ENCODE data around the gene CLOCK. TPM values are rescaled to one million over a fixed set of nuclear protein-coding genes. Genes with fewer than 3 reads are reported as not detected.

Gene CLOCK
- total and polyA plus RNA-seq, 12 donors, result 6.1 to 40.7 (median 31.1) TPM

DNA sequence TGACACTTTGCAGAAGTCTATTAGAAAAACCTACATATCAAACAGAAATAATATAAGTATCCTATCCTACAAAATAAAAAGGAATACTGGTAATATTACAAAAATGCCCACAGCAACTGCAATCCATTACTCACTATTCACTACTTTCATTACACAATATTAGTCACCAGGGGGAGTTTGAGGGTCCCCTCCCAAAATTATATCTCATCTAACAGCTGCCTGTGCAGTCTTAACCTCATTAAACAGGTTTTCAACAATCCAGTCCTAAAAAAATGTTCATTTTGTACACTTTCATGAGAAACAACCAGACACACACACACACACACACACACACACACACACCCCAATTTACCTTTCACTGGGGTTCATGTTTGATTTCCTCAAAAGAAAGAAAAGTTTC lies 2.9 kb downstream of the CLOCK start:
- Histone ChIP-seq H3K27me3 (no peaks in the 10 kb centered on the region), H3K4me3 (no peak overlapping the region), H3K4me1 (peaks cover 0 to 39% (median 19%) of the 10 kb centered on the region in 9 donors), H3K9me3 (no peaks in the 10 kb centered on the region), H3K27ac (no peak overlapping the region), H3K36me3 (peaks cover 0 to 4% (median 0%) of the 10 kb centered on the region in 9 donors)
- no peak for DNase-seq
- no peak for ATAC-seq
- intact Hi-C loops (cut with DNase I), result loop anchor here in 7 of 10 donors (10.0 kb wide), 6 partner anchors 89 to 321 kb away; partner anchors contain the start of genes EXOC1 (in 2 of the 7) and TMEM165 (in 2 of the 7)
- TF ChIP-seq, protein P1, sequence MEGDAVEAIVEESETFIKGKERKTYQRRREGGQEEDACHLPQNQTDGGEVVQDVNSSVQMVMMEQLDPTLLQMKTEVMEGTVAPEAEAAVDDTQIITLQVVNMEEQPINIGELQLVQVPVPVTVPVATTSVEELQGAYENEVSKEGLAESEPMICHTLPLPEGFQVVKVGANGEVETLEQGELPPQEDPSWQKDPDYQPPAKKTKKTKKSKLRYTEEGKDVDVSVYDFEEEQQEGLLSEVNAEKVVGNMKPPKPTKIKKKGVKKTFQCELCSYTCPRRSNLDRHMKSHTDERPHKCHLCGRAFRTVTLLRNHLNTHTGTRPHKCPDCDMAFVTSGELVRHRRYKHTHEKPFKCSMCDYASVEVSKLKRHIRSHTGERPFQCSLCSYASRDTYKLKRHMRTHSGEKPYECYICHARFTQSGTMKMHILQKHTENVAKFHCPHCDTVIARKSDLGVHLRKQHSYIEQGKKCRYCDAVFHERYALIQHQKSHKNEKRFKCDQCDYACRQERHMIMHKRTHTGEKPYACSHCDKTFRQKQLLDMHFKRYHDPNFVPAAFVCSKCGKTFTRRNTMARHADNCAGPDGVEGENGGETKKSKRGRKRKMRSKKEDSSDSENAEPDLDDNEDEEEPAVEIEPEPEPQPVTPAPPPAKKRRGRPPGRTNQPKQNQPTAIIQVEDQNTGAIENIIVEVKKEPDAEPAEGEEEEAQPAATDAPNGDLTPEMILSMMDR (IDR thresholded peaks at IDR 0.05), result peak in 1 of 9 donors; percentile 12

GRCh38 chr4:55540271-55540670 lies 6.4 kb downstream of the CLOCK start:
- Histone ChIP-seq H3K4me3 (no peak overlapping the region), H3K27me3 (no peaks in the 10 kb centered on the region), H3K36me3 (peaks cover 0 to 4% (median 0%) of the 10 kb centered on the region in 9 donors), H3K9me3 (peaks cover 0 to 6% (median 0%) of the 10 kb centered on the region in 11 donors), H3K27ac (no peak overlapping the region), H3K4me1 (peaks cover 0 to 30% (median 9%) of the 10 kb centered on the region in 9 donors)
- intact Hi-C loops (cut with DNase I), result loop anchor here in 7 of 10 donors (10.0 kb wide), 6 partner anchors 85 to 325 kb away; partner anchors contain the start of genes EXOC1 (in 2 of the 7) and TMEM165 (in 2 of the 7)
- 91 to 94% methylated on average over 3 of the region's 3 CpGs for WGBS, 2 donors
- no peak for ATAC-seq
- TF ChIP-seq, protein P1 (IDR thresholded peaks at IDR 0.05), result no peak
- no peak for DNase-seq

- H3K27me3 ChIP-seq, result no peaks in the 10 kb centered on the region
- no peak for ATAC-seq
- peaks cover 0 to 4% (median 0%) of the 10 kb centered on the region in 9 donors for H3K36me3 ChIP-seq
- peaks cover 0 to 9% (median 0%) of the 10 kb centered on the region in 11 donors for H3K9me3 ChIP-seq
- no peak overlapping the region for H3K4me3 ChIP-seq
- TF ChIP-seq, protein P1 (IDR thresholded peaks at IDR 0.05), result no peak
- H3K27ac ChIP-seq, result no peak overlapping the region
- WGBS, 2 donors, result 74 to 91% methylated on average over 2 of the region's 2 CpGs
- DNase-seq, result no peak
- H3K4me1 ChIP-seq, result peaks cover 0 to 24% (median 4%) of the 10 kb centered on the region in 9 donors
- intact Hi-C loops (cut with DNase I), result loop anchor here in 7 of 10 donors (10.0 kb wide), 6 partner anchors 85 to 325 kb away; partner anchors contain the start of genes EXOC1 (in 2 of the 7) and TMEM165 (in 2 of the 7)
These were observed 7.1 kb downstream of the CLOCK start for GRCh38 chr4:55539658-55540057.

GRCh38 chr4:55538531-55538930 lies 8.2 kb downstream of the CLOCK start:
- DNase-seq, result no peak
- peaks cover 0 to 17% (median 0%) of the 10 kb centered on the region in 9 donors for H3K4me1 ChIP-seq
- H3K36me3 ChIP-seq, result peaks cover 0 to 4% (median 0%) of the 10 kb centered on the region in 9 donors
- no peak overlapping the region for H3K4me3 ChIP-seq
- intact Hi-C loops (cut with DNase I), result no loop called here
- H3K27me3 ChIP-seq, result no peaks in the 10 kb centered on the region
- TF ChIP-seq, protein P1 (IDR thresholded peaks at IDR 0.05), result no peak
- peaks cover 0 to 19% (median 2%) of the 10 kb centered on the region in 11 donors for H3K9me3 ChIP-seq
- H3K27ac ChIP-seq, result no peak overlapping the region
- no peak for ATAC-seq
